GM08714 (cell line): ENCODE data around the gene PGF.

Source experiments
- H3K4me3 ChIP-seq: fragments of 200-500 bp; sonication (Bioruptor generic); 2 replicates; pipeline ENCODE4 v1.5.1; 2014; ENCODE audit warnings: mild to moderate bottlenecking, low read length, inconsistent platforms
- ZNF274 ChIP-seq: IDR thresholded peaks from 2 replicates; pipeline ENCODE4 v1.6.1; 2012; ENCODE audit warnings: mild to moderate bottlenecking, low read depth, low read length

Gene PGF

GRCh38 chr14:74981462-74981782 lies 26.0 kb upstream of the PGF start:
- no peak for TF ChIP-seq ZNF274
- no peak overlapping the region for H3K4me3 ChIP-seq

GRCh38 chr14:74980731-74981461 lies 25.5 kb upstream of the PGF start:
- TF ChIP-seq ZNF274, result no peak
- no peak overlapping the region for H3K4me3 ChIP-seq

GRCh38 chr14:74980398-74980730 lies 25.0 kb upstream of the PGF start:
- H3K4me3 ChIP-seq, result no peak overlapping the region
- TF ChIP-seq ZNF274, result no peak

- TF ChIP-seq ZNF274, result no peak
- H3K4me3 ChIP-seq, result no peak overlapping the region
Observed at GRCh38 chr14:74979442-74980397, 24.3 kb upstream of the PGF start.

GRCh38 chr14:74979029-74979428 lies 23.6 kb upstream of the PGF start:
- no peak for TF ChIP-seq ZNF274
- no peak overlapping the region for H3K4me3 ChIP-seq

- no peak overlapping the region for H3K4me3 ChIP-seq
- no peak for TF ChIP-seq ZNF274
Observed at GRCh38 chr14:74978416-74978947, 23.1 kb upstream of the PGF start.

GRCh38 chr14:74977901-74978385 lies 22.5 kb upstream of the PGF start:
- TF ChIP-seq ZNF274, result no peak
- H3K4me3 ChIP-seq, result no peak overlapping the region

- TF ChIP-seq ZNF274, result no peak
- H3K4me3 ChIP-seq, result no peak overlapping the region
Observed at GRCh38 chr14:74977164-74977900, 21.9 kb upstream of the PGF start.

- no peak for TF ChIP-seq ZNF274
- H3K4me3 ChIP-seq, result no peak overlapping the region
Observed at GRCh38 chr14:74976264-74977113, 21.1 kb upstream of the PGF start.

- no peak overlapping the region for H3K4me3 ChIP-seq
- TF ChIP-seq ZNF274, result no peak
Observed at GRCh38 chr14:74975059-74975810, 19.8 kb upstream of the PGF start.

GRCh38 chr14:74974364-74975058 lies 19.1 kb upstream of the PGF start:
- H3K4me3 ChIP-seq, result no peak overlapping the region
- TF ChIP-seq ZNF274, result no peak

GRCh38 chr14:74973905-74974363 lies 18.5 kb upstream of the PGF start:
- TF ChIP-seq ZNF274, result no peak
- no peak overlapping the region for H3K4me3 ChIP-seq
